Astrocyte (in vitro differentiated cells and primary cell): Measurements from ENCODE around the gene FOSL2.

Source experiments
- EZH2 ChIP-seq: IDR thresholded peaks from 2 replicates; pipeline ENCODE4 v1.6.1; 2012; ENCODE audit warnings: mild to moderate bottlenecking, low read length, inconsistent platforms; ENCODE audit not compliant: insufficient read depth
- TF ChIP-seq, protein P1 (sequence below): IDR thresholded peaks from 2 replicates; pipeline ENCODE4 v1.5.1; 2011; ENCODE audit warnings: low read depth, mild to moderate bottlenecking, inconsistent platforms, low read length, moderate library complexity; ENCODE audit not compliant: insufficient read depth

DNA sequence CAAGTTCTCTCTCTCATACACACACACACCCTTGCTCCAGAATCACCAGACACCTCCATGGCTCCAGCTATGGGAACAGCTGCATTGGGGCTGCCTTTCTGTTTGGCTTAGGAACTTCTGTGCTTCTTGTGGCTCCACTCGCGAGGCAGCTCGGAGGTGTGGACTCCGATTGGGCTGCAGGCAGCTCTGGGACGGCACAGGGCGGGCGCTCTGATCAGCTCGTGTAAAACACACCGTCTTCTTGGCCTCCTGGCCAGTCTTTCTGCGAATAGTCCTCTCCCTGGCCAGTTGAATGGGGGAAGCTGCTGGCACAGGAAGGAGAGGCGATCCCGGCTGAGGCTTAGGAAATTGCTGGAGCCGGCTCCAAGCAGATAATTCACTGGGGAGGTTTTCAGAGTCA, 22.4 kb downstream of the FOSL2 start:
- TF ChIP-seq, protein P1, sequence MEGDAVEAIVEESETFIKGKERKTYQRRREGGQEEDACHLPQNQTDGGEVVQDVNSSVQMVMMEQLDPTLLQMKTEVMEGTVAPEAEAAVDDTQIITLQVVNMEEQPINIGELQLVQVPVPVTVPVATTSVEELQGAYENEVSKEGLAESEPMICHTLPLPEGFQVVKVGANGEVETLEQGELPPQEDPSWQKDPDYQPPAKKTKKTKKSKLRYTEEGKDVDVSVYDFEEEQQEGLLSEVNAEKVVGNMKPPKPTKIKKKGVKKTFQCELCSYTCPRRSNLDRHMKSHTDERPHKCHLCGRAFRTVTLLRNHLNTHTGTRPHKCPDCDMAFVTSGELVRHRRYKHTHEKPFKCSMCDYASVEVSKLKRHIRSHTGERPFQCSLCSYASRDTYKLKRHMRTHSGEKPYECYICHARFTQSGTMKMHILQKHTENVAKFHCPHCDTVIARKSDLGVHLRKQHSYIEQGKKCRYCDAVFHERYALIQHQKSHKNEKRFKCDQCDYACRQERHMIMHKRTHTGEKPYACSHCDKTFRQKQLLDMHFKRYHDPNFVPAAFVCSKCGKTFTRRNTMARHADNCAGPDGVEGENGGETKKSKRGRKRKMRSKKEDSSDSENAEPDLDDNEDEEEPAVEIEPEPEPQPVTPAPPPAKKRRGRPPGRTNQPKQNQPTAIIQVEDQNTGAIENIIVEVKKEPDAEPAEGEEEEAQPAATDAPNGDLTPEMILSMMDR, result no peak
- TF ChIP-seq EZH2, result no peak
